GM19023 (cell line): ENCODE data around the gene HIVEP1.

Experiments used
- ATAC-seq: cut with Tn5 transposase; IDR thresholded peaks from one replicate; pipeline ENCODE4 v1.9.1; 2021; ENCODE audit warnings: mild to moderate bottlenecking, moderate library complexity; ENCODE audit not compliant: unreplicated experiment

The HIVEP1 gene

DNA sequence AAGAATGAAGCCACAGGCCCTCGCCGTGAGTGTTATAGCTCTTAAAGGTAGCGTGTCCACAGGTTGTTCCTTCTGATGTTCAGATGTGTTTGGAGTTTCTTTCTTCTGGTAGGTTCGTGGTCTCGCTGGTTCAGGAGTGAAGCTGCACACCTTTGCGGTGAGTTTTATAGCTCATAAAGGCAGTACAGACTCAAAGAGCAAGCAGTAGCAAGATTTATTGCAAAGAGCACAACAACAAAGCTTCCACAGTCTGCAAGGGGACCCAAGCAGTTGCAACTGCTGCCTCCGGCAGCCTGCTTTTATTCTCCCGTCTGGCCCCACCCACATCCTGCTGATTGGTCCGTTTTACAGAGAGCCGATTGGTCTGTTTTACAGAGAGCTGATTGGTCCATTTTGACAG is 5.2 kb downstream of the HIVEP1 start:
- no peak for ATAC-seq

DNA sequence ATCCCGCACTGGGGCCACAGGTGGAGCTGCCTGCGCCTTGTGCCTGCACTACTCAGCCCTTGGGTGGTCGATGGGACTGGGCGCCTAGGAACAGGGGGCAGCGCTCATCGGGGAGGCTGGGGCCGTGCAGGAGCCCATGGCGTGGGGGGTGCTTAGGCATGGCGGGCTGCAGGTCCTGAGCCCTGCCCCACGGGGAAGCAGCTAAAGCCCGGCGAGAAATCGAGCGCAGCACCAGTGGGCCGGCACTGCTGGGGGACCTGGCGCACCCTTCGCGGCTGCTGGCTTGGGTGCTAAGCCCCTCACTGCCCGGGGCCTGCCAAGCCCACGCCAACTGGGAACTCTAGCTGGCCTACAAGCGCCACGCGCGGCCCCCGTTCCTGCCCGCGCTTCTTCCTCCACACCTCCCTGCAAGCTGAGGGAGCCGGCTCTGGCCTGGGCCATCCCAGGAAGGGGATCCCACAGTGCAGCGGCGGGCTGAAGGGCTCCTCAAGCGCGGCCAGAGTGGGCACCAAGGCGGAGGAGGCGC is 5.8 kb downstream of the HIVEP1 start:
- ATAC-seq, result no peak

DNA sequence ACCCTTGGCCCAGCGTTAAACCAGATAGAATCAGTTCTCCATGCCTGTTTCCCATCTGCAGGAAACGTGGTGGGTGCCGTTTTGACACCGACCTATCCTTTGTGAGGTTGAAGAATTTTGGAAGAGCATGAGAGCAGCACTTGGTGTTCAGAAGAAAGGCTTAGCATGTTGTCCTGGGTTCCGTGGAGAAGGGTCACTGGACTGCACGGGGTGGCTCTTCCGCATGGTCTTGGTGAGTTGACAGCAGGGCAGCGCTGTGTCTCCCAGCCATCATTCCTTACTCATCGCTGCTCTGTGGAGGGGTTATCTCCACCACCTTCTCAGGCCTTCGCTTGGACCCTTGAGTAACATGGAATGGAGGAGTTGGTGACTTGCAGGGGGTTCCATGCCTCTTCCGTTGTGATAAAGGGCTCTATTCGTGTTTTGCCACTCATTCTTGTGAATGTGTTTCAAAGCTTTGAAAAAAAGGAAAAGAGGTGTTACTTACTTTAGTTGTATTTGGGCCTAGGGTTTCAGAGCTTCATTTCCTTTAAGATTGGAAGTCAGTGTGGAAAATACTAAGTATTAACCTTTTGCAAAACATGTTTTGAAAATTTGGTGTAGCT is 8.2 kb downstream of the HIVEP1 start:
- ATAC-seq, result no peak

DNA sequence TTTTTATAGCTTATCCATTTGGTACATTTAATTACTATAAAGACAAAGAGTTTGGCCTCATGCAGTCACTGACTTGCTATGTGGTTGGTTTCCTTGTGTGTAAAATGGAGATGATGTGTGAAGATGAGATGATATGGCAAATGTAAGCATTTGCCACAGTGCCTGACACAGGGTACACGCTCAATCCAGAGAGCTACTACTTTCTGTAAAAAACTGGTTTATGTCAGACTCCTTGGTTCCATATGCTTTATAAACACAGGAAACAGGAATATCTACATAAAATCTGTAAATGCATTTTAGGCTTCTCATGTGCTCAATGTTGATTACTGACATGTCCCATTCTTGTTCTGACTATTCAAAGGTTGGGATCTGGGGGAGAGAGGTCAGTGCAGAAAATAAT is 10.4 kb downstream of the HIVEP1 start:
- ATAC-seq, result no peak

DNA sequence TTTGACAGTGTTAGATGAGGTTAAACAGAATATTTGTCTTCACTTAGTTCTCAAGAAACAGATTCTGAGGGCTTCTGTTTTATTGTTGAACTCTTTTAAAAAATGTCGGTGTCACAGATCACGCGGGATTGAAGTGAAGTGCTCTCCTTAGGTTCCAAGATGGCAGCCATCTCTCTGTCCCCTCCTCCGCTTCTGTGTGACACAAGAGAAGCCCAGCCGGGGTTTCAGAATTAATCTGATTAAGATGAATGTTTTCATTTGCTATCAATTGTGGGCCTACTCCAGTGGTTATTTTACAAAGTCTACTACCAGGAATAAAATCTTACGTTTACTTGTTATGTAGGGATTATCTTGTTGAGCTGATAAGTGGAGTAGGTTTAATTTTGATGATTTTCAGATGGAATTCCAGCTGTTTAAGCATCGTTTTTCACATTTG is 10.9 kb downstream of the HIVEP1 start:
- no peak for ATAC-seq

DNA sequence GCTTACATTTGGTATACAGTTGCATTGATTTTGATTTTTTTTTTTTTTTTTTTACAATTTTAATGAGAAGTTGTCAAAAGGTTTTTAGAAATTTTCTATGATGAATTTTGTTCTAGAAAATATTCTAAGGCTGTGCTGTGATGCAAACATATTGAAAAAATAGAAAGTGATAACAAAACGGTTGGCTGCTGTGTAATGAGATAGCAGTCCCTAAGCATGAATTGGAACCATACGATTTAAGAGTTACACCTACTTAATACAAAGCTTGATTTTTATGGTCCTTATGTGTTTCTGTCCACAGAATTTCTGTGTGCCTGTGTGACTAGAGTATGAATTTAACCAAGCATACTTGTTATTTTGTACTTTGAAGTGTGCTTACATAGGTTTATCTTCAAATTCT is 12.1 kb downstream of the HIVEP1 start:
- no peak for ATAC-seq

GRCh38 chr6:12024699-12025434 is 12.8 kb downstream of the HIVEP1 start:
- ATAC-seq, result no peak

GRCh38 chr6:12026120-12026519 is 14.0 kb downstream of the HIVEP1 start:
- no peak for ATAC-seq

DNA sequence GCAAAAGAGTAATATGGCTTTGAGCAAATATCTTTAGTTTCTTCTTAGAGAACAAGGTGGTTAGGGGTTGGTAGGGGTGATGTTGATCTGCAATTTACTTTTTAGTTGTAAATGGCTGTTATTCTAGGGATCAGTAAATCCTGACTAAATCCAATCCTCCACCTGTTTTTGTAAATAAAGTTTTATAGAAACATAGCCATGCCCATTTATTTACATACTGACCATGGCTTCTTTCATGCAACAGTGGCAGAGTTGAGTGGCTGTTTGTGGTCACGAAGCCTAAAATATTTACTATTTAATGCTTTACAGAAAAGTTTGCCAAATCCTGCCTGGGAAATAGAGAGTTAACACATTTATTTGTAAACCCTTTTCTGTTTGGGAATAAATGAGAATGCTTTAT is 14.7 kb downstream of the HIVEP1 start:
- ATAC-seq, result no peak

GRCh38 chr6:12028213-12028612 is 16.1 kb downstream of the HIVEP1 start:
- ATAC-seq, result no peak

GRCh38 chr6:12029979-12030737 is 18.0 kb downstream of the HIVEP1 start:
- no peak for ATAC-seq

- ATAC-seq, result no peak
Measured at GRCh38 chr6:12030993-12031550, 19.0 kb downstream of the HIVEP1 start.

- ATAC-seq, result no peak
Measured at GRCh38 chr6:12032783-12033573, 20.9 kb downstream of the HIVEP1 start.

DNA sequence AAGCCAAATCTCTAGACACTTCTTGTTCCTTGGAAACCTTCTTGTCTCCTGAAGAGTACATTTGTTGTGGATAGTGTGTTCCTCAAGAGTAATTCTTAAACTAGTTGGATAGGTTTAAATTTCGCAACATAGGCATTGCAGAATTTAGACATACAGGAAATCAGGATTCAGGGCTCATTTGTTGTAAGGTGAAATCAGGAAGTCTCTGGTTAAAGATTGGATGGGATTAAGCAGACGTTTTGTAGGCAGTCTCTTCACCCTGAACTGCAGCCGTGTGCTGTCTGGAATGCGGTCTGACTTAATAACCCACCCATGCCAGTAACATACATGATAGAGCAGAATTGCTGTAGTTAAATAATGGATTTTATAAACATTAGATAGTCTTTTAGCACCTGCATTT is 21.7 kb downstream of the HIVEP1 start:
- no peak for ATAC-seq

DNA sequence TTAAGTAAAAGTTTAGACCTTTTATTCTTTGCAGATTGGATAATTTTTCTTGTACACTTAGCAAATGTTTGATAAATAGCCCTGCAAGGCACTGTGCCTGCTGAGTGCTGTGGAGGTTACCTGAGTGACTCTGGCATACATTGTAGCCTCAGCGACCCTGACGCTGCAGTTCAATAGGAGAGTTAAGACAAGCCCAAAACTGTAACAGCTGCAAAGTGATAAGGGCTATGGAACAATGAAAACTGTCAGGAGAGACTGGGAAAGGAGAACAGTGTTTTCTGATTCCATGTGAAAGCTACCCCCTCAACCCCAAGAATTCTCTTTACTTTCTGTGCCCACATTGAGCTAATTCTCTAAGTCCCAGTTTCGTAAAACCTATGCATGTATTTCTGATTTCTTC is 22.2 kb downstream of the HIVEP1 start:
- ATAC-seq, result no peak

DNA sequence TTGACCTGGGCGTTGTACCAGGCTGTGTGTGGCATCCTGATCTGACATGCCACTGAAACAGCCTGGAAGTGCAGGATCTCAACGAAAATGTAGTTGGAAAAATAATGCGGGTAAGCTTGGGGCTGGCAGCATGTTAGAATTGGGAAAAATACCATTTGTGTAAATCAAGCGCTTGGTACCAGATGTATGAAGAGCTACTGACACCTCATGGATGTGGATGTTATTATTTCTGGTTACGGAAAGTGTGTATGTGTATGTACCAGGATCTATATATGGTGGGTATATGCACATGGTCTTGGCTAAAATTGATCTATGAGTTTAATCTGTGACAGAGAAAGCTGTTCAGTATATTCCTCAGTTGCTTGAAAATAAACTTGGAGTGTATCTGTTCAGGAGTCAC is 22.7 kb downstream of the HIVEP1 start:
- ATAC-seq, result no peak

GRCh38 chr6:12036766-12037165 is 24.7 kb downstream of the HIVEP1 start:
- ATAC-seq, result no peak

GRCh38 chr6:12037798-12038197 is 25.7 kb downstream of the HIVEP1 start:
- ATAC-seq, result no peak

GRCh38 chr6:12039540-12040459 is 27.7 kb downstream of the HIVEP1 start:
- no peak for ATAC-seq

DNA sequence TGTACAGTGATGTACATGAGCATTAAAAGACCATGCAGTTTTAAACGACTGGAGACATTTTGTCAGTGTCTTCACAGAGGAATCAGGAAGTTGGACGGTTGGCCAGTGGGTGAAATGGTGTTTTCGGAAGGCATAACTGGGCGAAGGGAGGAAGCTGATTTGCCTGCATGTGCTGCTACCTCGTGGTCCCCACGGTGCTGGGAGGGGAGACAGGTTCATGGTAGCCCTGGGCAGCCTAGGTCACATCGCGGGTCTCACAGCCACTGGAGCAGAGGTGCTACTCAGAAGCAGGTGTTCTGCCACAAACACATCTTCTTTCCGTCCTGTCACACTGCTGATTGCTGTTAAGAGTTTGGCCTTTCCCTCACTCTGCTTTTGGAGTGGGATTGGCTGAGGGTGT is 35.2 kb downstream of the HIVEP1 start:
- no peak for ATAC-seq
